HG03139 (cell line): ENCODE results near the gene PDE6D.
A peak's percentile ranks its signal among the peaks of the same experiment; 100 is the strongest.
"Not testable (repeated sequence)": the region's sequence is repeated elsewhere in the genome, so short reads cannot be mapped to it uniquely, and the experiment has no call there.

Experiments
- ATAC-seq: cut with Tn5 transposase; IDR thresholded peaks from one replicate; pipeline ENCODE4 v1.9.1; 2021; ENCODE audit not compliant: unreplicated experiment

The PDE6D gene

GRCh38 chr2:231720987-231721966 lies 59.8 kb downstream of the PDE6D start:
- ATAC-seq, result peak; percentile 55

- no peak for ATAC-seq
Measured at GRCh38 chr2:231720292-231720986, 60.6 kb downstream of the PDE6D start.

DNA sequence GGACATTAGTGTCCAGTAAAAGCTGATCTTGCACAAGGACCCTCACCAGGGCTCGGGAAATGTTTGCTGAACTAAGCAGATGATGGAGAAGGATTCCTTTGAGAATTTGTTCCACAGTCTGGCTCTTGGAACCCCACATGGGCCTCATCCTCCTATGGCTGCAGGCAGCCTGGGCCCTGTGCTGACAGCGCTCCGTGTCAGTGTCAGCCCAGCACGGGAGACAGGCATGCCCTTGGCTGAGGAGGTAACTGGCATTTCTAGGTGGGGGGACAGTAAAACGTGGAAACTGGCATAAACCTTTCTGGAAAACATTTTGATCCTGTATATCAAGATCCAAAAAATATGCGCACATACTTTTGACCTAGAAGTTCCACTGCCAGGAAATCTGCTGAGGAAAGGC lies 62.3 kb downstream of the PDE6D start:
- ATAC-seq, result no peak

- no peak for ATAC-seq
Measured at GRCh38 chr2:231717281-231718171, 63.6 kb downstream of the PDE6D start.

- no peak for ATAC-seq
Measured at GRCh38 chr2:231716666-231717280, 64.3 kb downstream of the PDE6D start.

DNA sequence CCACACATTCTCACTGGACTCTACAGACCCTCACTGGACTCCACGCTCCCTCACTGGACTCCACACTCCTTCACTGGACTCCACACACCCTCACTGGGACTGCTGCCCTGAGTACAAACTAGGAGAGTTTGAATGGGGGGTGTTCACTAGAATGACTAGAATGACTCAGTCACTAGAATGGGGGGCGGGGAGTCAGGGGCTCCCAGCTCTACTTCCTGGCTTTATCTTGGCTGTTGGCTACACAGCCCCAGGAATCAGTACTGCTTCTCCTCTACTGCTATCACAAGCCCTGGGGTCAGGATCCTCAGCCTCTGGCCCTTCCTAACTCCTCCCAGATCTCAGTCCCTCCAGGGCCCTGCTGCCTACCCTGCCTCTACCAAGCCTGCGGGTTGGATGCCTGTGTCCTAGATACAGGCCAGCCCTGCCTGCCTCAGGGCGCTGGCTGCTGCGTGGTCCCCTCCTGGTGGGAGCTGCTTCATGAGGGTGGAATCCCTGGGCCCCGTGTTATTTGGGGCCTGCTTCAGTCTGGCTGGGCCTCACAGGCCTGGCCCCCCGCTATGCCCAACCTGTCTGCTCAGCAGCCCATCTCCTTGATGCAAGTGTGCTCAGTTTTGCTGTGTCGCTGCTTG lies 65.0 kb downstream of the PDE6D start:
- no peak for ATAC-seq

DNA sequence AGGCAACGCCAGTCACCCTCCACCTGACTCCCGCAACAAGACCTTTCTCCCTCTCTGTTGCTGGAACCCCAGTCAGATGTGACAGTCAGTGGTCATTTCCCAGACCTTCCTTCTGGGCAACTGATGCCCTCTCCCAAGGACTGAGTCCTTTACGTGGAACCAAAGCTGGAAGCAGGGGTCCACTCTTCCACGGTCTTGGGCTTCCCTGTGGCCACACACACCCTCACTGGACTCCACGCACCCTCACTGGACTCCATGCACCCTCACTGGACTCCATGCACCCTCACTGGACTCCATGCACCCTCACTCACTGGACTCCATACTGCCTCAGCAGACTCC lies 65.6 kb downstream of the PDE6D start:
- no peak for ATAC-seq

- no peak for ATAC-seq
Measured at GRCh38 chr2:231714639-231715498, 66.2 kb downstream of the PDE6D start.

- no peak for ATAC-seq
Measured at GRCh38 chr2:231713730-231714638, 67.1 kb downstream of the PDE6D start.

DNA sequence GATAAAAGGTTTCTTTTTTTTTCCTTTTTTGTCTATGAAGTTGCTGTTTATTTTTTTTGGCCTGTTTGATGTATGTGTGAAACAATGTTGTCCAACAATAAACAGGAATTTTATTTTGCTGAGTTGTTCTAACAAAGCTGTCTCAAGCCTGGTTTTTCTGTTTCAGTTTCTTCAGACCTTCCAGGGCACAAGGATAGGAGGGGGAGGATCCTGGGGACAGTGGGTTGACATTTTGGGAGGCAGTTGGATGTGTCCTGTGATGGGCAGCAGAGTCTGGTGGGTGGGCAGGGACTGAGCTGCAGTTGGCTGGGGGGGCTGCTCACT lies 67.7 kb downstream of the PDE6D start:
- ATAC-seq, result not testable (repeated sequence)

- ATAC-seq, result not testable (repeated sequence)
Measured at GRCh38 chr2:231712451-231713021, 68.5 kb downstream of the PDE6D start.

GRCh38 chr2:231711677-231712450 lies 69.2 kb downstream of the PDE6D start:
- ATAC-seq, result no peak

DNA sequence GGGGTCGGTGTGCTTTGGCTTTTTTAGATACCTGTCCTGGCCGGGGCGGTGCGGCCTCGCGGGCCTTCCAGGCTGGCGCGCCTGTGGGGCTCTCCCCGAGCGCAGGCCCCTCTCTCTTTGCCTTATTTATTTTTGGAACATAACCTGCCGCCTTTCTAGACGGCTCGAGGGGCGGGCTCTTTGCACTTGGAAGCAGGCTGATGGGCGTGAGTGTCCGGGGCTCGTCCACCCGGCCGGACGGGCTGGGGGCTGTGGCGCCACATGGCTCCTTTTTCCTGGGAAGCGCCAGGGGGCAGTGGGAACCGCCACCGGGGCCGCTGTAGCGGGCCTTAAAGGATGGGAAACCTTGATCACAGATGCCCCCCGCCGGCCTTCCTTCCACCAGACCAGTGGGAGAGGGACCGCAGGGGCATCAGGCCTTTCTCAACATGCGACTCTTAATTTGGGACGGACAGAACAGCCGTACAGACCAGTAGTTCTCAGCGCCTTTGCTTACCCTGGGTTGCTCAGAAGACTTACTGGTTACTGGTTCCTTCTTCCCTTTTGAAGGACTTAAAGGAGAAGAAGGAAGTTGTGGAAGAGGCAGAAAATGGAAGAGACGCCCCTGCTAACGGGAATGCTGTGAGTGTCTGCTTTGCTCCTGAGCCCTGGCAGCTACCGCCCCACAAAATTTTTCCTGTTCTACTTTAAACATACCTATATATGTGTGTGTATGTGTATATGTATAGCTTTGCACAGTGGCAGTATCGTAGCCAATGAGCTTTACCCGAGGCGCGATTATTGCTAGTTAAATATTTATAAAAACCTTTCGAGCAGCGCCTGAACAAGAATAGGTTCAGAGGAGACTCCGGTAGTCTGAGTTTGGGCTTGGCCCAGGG lies 70.0 kb downstream of the PDE6D start:
- ATAC-seq, result no peak

DNA sequence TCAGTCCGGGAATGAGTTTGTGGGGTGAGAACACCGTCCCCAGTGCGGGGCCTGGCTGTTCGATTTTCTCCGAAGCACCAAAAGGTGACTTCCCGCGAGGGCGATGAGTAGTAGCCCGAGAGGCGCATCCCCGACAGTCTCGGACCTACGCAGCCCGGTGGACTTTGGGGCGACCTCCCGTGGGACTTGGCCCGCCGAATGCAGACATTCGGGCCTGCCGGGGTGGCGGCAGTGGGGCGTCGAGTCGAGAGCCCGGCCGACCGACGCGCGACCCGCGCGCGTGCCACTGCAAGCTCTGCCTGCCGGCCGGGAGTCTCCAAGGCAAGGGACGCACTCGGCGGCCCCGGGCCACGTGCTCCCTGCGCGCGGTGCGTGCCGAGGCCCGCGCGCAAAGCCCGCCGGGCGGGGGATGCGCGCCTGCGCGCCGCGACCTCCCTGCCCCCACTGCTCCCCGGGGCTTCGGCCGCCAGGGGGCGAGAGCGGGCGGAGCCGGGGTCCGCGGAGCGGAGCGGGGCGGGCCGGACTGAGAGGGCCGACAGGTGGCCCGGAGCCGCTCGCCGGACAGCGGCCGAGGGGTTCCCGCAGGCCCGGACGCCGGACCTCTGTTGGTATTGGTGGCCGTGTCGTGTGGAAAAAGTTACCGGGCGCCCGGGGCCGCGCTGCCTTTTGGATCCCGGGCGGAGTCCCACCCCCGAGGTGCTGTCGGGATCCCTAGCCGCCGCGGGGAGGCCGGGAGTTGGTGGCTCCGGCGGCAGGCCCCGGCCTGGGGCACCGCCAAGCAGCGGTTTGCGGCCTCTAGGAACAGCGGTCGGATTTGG lies 70.9 kb downstream of the PDE6D start:
- no peak for ATAC-seq

GRCh38 chr2:231709636-231709980 lies 71.5 kb downstream of the PDE6D start:
- ATAC-seq, result no peak
